GM19468 (cell line): Measurements from ENCODE around the gene ERCC1.

Experiments
- ATAC-seq: cut with Tn5 transposase; IDR thresholded peaks from one replicate; pipeline ENCODE4 v1.9.1; 2021; ENCODE audit warnings: mild to moderate bottlenecking, moderate library complexity, moderate number of reproducible peaks; ENCODE audit not compliant: unreplicated experiment; ENCODE audit errors: extremely low read depth

ERCC1 gene

DNA sequence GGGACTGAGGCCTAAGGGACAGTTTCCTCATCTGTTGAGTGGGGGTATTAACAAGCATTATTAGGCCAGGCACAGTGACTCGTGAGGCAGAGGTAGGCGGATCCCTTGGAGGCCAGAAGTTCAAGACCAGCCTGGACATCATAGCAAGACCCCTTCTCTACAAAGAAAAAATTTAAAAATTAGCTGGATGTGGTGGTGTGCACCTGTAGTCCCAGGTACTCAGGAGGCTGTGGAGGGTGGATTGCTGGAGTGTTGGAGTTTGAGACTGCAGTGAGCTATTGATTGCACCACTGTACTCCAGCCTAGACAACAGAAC is 32.7 kb upstream of the ERCC1 start:
- no peak for ATAC-seq

DNA sequence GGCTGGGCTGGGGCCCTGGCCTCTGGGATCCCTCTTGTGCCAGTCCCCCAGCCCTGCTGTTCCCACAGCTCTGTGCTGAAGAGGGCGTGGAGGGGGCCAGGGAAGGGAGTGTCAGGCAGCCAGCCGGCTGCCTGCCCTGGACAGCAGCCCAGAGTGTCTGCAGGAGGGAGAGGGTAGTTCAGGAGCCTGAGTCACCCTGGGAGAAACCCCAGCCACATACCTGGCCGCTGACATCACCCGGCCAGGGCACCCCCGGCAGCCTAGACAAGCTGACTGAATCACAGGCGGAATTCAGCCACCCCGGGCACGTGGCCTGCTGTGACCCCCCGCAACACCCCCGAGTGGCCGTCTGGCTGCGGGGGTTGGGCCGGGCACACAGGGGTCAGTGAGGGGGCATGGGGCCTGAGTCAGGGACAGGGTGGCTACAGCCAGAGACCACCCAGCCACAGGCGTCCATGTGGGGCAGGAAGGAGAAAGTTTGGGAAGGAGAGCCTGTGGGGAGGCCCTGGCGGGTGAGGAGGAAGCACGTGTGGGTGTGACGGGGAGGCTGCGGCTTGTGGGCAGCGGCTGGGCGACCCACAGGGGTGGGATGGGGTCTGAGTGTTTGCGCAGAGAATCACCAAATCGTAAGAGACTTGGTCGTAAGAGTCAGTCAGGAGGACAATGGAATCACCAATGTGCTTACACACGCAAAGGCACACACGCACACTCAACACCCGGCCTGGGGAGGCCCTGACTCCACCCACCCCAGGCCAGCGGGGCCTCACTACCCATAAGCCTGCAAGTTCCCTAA is 32.2 kb upstream of the ERCC1 start:
- peak; percentile 1 for ATAC-seq

DNA sequence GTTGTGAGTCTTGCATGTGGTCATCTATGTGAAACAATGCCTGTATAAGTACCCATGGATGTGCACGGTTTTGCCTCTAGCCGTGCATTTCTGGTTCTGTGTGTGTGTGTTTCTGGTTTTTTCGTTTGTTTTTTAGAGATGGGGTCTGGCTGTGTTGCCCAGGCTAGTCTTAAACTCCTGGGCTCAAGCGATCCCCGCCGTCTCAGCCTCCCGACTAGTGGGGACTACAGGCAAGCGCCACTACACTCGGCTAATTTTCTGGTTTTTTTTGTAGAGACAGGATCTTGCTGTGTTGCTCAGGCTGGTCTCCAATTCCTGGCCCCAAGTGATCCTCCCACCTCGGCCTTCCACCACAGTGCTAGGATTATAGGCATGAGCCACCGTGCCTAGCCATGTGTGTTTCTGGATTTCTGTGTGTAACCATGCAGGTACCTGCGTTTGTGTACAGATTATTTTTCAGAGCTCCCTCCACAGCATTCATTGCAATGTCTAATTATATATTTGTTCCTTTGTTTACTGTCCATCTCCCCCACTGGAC is 28.2 kb upstream of the ERCC1 start:
- ATAC-seq, result no peak

DNA sequence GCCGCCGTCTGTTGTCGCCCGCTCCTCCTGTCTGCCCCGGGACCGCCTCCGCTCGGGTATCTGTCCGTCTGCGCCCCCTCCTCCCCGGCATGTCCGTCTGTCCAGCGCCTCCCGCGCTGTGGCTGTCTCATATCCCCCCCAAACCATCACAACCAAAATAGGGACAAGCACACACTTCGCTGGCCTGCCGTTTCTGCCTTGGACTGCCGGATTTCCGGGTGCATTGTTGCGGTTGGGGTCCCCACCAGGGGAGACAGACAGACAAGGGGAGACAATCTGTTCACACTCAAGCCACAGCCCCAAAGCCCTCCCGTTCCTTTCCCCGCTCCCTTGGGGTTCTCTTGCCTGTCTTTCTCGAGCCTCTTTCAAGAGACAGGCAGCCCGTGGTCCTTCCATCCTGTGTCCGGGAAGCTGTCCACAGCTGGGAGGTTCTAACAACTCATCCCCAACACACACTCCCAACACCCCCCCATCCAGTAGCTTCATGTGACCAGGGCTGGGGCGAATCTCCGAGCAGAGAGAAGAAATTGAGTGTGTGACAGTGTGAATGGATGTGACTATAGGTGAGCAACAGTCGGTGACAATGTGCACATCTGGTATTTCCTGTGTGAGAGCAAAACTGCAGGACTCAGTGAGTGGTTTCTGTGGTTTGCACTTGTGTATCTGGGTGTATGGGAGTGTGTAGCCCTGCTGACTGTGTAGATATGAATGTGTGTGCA is 27.6 kb upstream of the ERCC1 start:
- ATAC-seq, result no peak

DNA sequence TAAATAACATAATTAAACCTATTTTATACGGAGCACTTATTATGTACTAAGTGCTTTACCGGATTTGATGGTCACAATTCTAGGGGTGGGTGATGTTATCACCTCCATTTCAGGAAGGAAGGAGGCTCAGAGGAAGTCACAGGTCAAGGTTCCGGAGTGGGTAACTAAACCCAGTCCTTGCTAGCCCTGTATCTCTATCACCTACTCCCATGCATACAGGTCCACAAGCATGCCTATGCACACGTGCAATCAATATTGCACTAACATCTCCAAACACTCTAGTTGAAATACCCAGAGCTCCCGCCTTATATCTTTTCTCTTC is 26.3 kb upstream of the ERCC1 start:
- no peak for ATAC-seq

DNA sequence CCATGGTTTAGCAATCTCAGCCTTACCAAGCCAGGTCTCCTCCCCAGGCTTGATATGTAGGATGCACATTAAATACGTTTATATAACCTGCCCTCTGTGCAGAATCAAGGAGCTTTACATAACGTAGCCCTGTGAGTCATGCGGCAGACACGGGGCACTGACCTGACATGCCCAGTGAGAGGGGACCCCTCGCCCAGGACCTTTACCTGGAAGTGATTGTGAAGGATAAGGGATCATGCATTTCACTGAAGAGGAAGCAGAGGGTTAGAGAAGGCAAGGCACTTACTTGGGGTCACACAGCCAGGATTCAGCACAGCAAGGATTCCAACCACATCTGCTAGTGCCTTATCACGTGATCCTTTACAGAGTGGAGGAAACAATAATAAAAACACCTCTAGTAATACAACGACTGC is 25.2 kb upstream of the ERCC1 start:
- no peak for ATAC-seq

DNA sequence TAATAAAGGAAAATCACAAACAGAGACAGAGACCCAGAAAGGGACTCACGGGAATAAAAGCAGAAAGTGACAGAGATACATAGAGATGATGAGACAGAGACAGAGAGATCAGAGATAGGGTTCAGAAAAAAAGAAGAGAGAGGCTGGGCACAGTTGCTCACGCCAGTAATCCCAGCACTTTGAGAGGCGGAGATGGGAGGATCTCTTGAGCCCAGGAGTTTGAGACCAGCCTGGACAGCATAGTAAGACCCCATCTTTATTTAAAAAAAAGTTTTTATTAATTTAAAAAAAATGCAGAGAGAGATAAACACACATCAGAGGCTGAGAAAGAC is 24.7 kb upstream of the ERCC1 start:
- no peak for ATAC-seq

DNA sequence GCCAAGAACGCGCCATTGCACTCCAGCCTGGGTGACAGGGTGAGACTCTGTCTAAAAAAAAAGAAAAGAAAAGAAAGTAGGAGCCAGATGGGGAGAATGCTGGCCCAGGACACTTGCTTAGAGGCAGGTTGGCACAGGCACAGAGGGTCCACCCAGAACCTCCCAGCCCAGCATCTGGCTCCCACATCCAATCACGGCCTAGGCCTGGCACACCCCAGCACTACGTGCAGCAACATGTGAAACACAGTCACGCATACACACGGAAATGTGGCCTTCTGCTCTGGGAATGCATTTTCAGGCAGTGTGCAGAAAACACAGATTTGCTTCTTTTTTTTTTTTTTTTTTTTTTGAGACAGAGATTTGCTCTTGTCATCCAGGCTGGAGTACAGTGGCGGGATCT is 23.2 kb upstream of the ERCC1 start:
- no peak for ATAC-seq

DNA sequence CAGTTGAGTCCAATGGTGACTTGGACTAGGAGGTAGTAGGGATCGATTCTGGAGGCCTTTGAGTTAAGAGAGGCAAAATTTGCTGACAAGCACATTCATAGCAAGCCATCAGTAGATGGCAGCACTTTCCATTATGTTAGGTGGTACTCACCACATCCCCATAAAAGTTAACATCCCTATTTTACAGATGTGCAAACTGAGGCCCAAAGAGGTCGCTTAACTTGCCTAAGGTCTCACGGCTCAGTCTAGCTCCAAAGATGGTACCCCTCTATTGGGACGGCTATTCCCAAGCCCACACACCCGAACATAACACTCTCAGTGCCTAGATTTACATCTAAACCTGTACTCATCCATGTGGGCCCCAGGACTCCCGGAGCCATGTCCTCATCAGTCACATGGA is 22.6 kb upstream of the ERCC1 start:
- ATAC-seq, result no peak

DNA sequence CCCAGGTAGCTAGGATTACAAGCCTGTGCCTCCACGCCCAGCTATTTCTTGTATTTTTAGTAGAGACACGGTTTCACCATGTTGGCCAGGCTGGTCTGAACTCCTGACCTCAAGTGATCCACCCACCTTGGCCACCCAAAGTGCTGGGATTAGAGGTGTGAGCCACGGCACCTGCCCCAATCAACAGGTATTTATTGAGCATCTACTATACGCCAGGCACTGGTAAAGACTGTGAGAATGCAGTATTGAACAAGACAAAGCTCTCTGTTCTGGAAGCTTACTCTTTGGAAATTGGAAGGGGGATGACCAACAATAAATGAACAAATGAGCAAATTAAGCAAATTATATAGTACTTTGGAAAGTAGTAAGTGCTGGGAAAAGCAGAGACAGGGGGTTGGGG is 21.4 kb upstream of the ERCC1 start:
- no peak for ATAC-seq

DNA sequence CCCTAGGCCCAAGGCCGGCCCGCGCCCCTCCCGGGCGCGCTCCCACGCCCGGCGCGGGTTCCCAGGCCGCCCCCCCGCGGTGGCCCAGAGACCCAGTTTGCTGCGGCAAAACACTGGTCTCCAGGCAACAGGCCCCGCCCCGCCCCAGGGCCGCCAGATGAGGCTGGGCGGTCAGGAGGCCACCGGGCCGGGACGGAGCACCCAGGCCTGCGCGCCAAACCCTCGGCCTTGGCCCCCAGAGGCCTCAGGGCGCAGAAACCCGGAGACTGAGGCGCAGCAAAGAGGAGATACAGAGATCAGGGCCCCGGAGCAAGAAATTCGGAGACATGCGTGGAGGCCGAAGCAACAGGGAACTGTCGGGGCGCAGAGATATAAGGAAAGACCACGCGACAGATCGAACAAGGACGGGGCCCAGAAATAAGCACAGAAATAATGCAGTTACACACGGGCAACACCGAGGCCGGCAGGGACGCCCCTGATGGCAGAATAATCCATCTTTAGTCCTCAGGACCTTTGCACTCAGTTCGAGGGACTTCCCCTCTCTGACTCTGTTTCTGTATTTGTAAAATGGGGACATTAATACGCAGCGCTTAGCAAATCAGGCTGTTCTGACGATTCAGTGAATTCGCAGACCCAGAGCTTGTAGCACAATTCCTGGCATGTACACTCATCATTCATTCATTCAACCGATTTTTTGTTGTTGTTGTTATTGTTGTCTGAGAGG is 20.8 kb upstream of the ERCC1 start:
- no peak for ATAC-seq

DNA sequence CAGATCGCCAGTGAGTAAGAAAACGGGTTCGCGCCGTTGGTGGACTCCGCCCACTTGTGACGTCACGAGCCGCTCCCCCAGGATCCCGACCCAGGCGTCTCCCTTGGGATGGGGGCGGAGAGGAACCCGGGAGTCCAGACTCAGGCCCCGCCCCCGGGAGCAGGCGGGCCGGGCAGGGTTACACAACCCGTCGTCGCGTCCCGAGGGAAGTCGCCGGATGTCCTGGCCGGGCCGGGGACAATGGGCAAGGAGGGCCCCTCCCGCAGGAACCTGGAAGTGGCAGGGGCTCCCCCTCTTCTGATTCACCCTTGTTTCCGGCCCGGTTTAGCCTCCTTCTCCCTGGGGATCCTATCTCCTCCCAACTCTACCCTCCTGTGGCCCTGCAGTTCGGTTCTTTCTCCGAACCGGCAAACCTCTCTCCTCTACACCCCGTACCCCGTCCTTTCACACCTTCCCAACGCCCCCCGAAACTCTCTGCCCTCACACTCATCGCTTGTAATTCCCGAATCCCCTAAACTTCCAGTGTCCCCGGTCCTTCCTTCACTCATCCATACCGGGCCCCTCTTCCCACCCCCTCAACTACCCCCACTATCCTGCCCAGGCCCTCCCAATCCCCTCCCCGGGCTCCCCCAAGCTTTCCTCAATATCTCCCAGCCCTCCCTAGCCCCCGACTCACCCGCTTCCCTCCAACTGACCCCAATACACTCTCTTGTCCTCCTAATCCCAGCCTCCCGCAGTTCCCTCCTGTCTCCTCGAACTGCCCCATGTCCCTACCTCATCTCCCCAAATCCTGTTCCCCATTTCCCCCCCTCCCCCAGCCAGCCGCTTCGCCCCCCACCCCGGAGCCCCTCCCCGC is 20.0 kb upstream of the ERCC1 start:
- ATAC-seq, result no peak

DNA sequence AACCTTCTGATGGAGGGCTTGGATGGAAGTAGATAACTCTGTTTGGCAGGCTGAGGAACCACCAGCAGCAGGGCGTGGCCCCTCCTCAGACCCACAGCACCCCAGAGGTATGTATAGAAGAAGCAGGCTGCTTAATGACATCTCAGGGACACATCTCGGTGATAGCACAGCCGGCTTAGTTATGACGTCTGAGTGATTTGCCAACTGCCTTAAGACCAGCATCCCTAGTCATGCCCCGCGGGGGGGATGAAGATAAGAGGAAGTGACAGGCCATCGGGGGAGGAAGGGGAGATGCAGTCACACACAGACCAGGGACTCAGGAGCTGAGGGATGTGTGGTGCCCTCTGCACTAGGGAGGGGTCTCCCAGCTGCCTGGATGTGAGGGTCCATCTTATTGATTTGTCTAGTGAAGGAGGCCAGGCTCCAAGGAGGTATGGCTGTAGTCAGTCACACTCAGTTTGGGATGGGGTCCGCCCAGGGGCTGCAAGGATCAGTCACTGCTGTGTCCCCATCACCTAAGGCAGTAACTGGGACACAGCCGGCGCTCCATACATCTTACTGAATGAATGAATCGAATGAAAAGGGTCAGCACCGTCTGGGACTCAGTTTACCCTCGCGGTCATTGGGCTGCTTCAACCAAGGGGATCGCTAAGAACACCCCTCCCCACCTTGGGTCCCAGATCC is 19.2 kb upstream of the ERCC1 start:
- ATAC-seq, result no peak

DNA sequence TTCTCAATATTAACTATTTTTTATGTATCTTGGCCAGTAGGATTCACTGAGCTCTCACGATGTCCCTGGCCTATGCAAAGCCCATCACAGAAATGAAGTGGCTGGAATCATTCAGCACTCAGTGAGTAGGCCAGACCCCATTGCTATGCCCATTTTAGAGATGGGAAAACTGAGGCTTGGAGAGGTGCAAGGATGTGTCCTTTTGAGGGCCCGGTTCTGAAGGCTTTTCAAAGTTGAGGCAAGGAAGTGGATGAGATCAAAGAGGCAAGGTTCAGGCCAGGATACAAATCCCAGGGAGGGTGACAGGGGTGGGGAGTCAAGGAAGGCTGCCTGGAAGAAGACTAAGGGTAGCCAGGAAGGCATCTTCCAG is 18.7 kb upstream of the ERCC1 start:
- no peak for ATAC-seq

DNA sequence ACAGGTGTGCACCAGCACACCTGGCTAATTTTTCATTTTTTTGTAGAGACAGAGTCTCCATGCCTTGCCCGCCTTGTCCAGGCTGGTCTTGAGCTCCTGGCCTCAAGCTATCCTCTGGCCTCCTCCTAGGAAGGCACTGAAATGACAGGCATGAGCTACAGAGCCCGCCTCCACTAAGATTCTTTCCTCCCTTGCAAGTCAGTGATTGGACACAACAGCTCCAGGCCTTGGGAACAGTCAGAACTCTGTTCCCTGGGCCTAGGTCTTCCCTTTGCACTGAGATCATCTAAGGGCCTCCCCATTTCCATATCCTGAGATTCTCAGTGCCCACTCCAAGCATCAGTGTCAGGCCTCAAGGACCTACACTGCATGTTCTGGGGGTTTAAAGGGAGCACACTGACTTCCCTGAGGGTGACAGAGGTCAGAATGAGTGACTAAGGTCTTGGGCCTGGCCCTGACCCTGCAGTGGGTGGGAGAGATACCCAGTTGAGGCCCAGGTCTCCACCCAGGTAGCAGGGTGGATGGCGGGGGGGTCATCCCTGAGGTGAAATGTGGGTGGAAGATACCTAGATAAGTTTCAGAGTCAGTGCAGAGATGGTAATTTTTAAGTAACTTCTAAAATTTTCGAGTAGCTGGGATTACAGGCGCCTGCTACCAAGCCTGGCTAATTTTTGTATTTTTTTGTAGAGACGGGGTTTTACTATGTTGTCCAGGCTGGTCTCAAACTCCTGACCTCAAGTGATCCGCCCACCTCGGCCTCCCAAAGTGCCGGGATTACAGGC is 17.3 kb upstream of the ERCC1 start:
- ATAC-seq, result no peak

DNA sequence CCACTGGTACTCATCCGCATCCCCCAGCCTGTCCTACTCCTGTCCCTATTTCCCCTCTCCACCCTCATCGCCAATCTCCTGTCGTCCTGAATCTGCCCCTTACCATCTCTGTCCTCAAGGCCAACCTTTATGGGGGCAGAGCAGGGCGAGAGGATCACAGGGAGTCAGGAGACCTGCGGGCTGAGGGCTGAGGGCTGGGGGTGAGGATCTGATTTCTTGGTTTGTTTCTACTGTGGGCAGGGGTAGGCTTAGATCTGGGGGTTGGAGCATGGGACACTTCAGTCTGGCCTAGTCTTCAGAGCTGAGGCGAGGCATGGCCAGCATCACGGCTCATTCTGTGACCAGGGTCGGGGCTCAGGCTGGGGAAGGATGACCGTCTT is 16.5 kb upstream of the ERCC1 start:
- no peak for ATAC-seq

DNA sequence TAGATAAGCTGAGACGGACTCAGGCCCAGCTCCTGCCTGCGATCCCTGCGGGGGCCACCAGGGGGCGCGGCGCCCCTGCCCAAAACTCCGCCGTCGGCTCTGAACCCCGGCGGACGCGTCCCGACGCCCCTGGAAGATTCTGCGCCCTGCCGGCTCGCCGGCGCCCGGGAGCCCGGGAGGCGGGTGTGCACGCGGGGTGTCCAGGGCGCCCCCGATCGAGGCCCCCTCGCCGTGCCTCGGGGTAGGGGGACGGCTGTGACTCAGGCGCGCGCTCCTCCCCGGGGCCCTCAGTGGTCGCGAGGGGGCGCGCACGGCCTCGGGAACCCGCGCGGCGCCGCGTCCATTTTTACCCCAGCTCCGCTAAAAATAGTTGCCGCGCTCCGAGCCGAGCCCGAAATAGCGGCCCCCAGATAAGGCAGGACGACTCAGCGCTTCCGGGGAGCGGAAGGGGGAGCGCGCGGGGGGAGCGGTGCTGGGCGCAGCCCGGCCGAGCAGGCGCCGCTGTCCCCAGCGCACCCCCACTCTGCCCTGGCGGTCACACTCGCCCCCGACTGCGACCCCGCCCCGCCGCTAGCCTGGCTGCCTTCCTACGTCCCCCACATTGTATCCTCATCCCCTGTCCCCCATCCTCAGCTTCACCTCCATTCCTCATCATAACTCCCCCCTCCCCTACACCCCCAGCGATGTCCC is 16.0 kb upstream of the ERCC1 start:
- ATAC-seq, result peak; percentile 34

DNA sequence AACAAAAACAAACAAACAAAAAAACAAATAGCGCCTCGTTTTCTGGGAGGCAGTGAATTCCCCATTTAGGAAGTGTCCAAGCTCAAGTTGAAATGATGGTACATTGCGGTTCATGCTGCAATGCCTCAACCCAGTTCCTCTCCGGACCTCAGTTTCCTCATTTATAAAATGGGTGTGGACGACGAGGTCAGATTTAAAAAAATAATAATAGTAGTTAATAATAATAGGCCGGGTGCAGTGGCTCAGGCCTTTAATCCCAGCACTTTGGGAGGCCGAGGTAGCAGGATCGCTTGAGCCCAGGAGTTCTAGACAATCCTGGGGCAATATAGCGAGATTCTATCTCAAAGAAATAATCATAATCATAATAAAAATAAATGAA is 15.5 kb upstream of the ERCC1 start:
- ATAC-seq, result no peak

DNA sequence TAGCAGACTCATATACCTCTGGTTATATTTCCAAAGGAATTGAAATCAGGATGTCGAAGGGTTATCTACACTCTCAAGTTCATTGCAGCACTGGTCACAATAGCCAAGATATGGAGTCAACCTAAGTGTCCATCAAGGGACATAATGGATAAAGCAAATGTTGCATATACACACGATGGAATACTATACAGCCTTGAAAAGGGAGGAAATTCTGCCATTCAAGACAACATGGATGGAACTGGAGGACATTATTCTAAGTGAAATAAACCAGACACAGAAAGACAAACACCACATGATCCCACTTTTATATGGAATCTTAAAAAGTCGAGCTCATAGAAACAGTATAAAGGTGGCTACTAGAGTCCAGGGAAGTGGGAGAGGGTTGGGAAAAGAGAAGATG is 13.6 kb upstream of the ERCC1 start:
- no peak for ATAC-seq
